ENCODE data around the gene ATPAF1. TPM values are rescaled to one million over a fixed set of nuclear protein-coding genes. Genes with fewer than 3 reads are reported as not detected.

Gene ATPAF1
- total RNA-seq, 1 donor from 2014 or later: 79.3 TPM

- H3K27ac ChIP-seq: no peak overlapping the region
- no peaks in the 10 kb centered on the region for H3K27me3 ChIP-seq
- no peak overlapping the region for H3K27ac Mint-ChIP-seq
- peaks cover 12% of the 10 kb centered on the region for H4K20me1 ChIP-seq (ENCODE audit: low read depth)
- no peaks in the 10 kb centered on the region for H3K4me1 Mint-ChIP-seq
- no peak for DNase-seq (ENCODE audit: low spot score)
- no peaks in the 10 kb centered on the region for H3K27me3 Mint-ChIP-seq (ENCODE audit: insufficient read depth, low read depth)
- H3K9me3 Mint-ChIP-seq: no peaks in the 10 kb centered on the region
- H3K9me3 ChIP-seq (ENCODE audit: low read depth): no peaks in the 10 kb centered on the region
- H3K79me2 ChIP-seq (ENCODE audit: low read depth): no peaks in the 10 kb centered on the region
- no peaks in the 10 kb centered on the region for H3F3A ChIP-seq (ENCODE audit: low read depth)
- H3K4me3 ChIP-seq: no peak overlapping the region
- no peak overlapping the region for H3K4me3 Mint-ChIP-seq
- peaks cover 12% of the 10 kb centered on the region for H3K36me3 ChIP-seq
- H3K9ac ChIP-seq: no peak overlapping the region
- TF ChIP-seq CTCF (IDR thresholded peaks at IDR 0.05): no peak
- H3K36me3 Mint-ChIP-seq: peaks cover 12% of the 10 kb centered on the region
- H2AFZ ChIP-seq (replicated peaks): no peak overlapping the region
- no peak overlapping the region for H3K4me2 ChIP-seq
- no peaks in the 10 kb centered on the region for H3K4me1 ChIP-seq
Observed at GRCh38 chr1:46708121-46708520, 40.0 kb upstream of the ATPAF1 start.

GRCh38 chr1:46705408-46705807 is 37.2 kb upstream of the ATPAF1 start:
- Histone ChIP-seq H3K4me2 (no peak overlapping the region), H3K79me2 (ENCODE audit: low read depth) (no peaks in the 10 kb centered on the region), H3F3A (ENCODE audit: low read depth) (no peaks in the 10 kb centered on the region), H2AFZ (replicated peaks) (no peak overlapping the region), H3K27ac (no peak overlapping the region), H4K20me1 (ENCODE audit: low read depth) (peaks cover 8% of the 10 kb centered on the region), H3K4me1 (no peaks in the 10 kb centered on the region), H3K9me3 (ENCODE audit: low read depth) (no peaks in the 10 kb centered on the region), H3K36me3 (peaks cover 6% of the 10 kb centered on the region), H3K27me3 (no peaks in the 10 kb centered on the region), H3K4me3 (no peak overlapping the region), H3K9ac (no peak overlapping the region)
- no peaks in the 10 kb centered on the region for H3K4me1 Mint-ChIP-seq
- no peaks in the 10 kb centered on the region for H3K9me3 Mint-ChIP-seq
- TF ChIP-seq CTCF (IDR thresholded peaks at IDR 0.05) (no peak), EZH2 (IDR thresholded peaks at IDR 0.05) (no peak), EZH2phosphoT487 (IDR thresholded peaks at IDR 0.05) (no peak)
- H3K36me3 Mint-ChIP-seq: peaks cover 12% of the 10 kb centered on the region
- no peaks in the 10 kb centered on the region for H3K27me3 Mint-ChIP-seq (ENCODE audit: insufficient read depth, low read depth)
- no peak overlapping the region for H3K4me3 Mint-ChIP-seq
- no peak for DNase-seq (ENCODE audit: low spot score)
- H3K27ac Mint-ChIP-seq: no peak overlapping the region

- Histone ChIP-seq H3K4me1 (no peaks in the 10 kb centered on the region), H3K27me3 (no peaks in the 10 kb centered on the region), H3F3A (ENCODE audit: low read depth) (no peaks in the 10 kb centered on the region), H4K20me1 (ENCODE audit: low read depth) (peaks cover 12% of the 10 kb centered on the region), H2AFZ (replicated peaks) (no peak overlapping the region), H3K79me2 (ENCODE audit: low read depth) (no peaks in the 10 kb centered on the region), H3K4me2 (no peak overlapping the region), H3K9me3 (ENCODE audit: low read depth) (no peaks in the 10 kb centered on the region), H3K27ac (no peak overlapping the region), H3K36me3 (peaks cover 6% of the 10 kb centered on the region), H3K9ac (no peak overlapping the region), H3K4me3 (no peak overlapping the region)
- Mint-ChIP-seq H3K27ac (no peak overlapping the region), H3K27me3 (ENCODE audit: insufficient read depth, low read depth) (no peaks in the 10 kb centered on the region), H3K36me3 (peaks cover 9% of the 10 kb centered on the region), H3K9me3 (no peaks in the 10 kb centered on the region), H3K4me3 (no peak overlapping the region), H3K4me1 (no peaks in the 10 kb centered on the region)
- TF ChIP-seq EZH2 (IDR thresholded peaks at IDR 0.05) (no peak), EZH2phosphoT487 (IDR thresholded peaks at IDR 0.05) (no peak), CTCF (IDR thresholded peaks at IDR 0.05) (no peak)
- DNase-seq (ENCODE audit: low spot score): no peak
Observed at GRCh38 chr1:46703927-46704641, 35.9 kb upstream of the ATPAF1 start.

All from neural progenitor cell (in vitro differentiated cells).